ENCODE data around the gene MEPCE.
A peak's percentile ranks its signal among the peaks of the same experiment; 100 is the strongest.

MEPCE gene

DNA sequence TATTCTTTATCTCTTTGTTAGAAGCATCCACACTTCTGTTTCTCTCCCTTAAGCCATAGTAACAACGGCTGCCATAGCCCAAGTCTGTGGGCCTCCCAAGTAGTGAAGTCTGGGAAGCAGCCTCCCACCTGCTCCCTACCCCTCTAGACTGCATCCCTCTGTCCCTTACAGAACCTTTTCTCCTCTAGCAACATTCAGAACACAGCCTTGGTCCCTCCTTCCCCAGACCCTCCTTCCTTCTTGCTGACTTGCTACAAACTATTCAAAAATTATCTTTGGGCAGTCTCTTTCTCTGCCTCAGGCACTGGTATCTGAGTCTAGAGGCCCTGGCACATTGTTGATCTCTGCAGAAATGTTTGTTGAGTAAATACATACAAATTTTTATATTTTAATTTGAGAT lies 51.8 kb downstream of the MEPCE start:
- Histone ChIP-seq H2AFZ (ENCODE audit: low read depth, low read length, severe bottlenecking) (no peak overlapping the region), H3K9me3 (ENCODE audit: insufficient read depth, low read length) (no peaks in the 10 kb centered on the region), H3K27ac (ENCODE audit: low read depth, low read length) (no peak overlapping the region), H3K4me2 (ENCODE audit: low read depth, low read length, poor library complexity, severe bottlenecking) (no peak overlapping the region), H3K27me3 (ENCODE audit: low read length) (no peaks in the 10 kb centered on the region), H3K36me3 (ENCODE audit: low read length) (no peaks in the 10 kb centered on the region), H4K20me1 (ENCODE audit: low read depth, low read length) (no peaks in the 10 kb centered on the region), H3K4me3 (ENCODE audit: insufficient read depth, low read length, poor library complexity, severe bottlenecking) (no peak overlapping the region), H3K9ac (ENCODE audit: low read length) (no peak overlapping the region), H3K79me2 (ENCODE audit: insufficient read depth, low read length) (peaks cover 18% of the 10 kb centered on the region; the same call in 1 of the 2 replicates), H3F3A (ENCODE audit: insufficient read depth) (peaks cover 9% of the 10 kb centered on the region; the same call in 1 of the 2 replicates), H3K9me2 (replicated peaks; ENCODE audit: insufficient read depth, low read length) (no peaks in the 10 kb centered on the region)
- TF ChIP-seq, protein P1, sequence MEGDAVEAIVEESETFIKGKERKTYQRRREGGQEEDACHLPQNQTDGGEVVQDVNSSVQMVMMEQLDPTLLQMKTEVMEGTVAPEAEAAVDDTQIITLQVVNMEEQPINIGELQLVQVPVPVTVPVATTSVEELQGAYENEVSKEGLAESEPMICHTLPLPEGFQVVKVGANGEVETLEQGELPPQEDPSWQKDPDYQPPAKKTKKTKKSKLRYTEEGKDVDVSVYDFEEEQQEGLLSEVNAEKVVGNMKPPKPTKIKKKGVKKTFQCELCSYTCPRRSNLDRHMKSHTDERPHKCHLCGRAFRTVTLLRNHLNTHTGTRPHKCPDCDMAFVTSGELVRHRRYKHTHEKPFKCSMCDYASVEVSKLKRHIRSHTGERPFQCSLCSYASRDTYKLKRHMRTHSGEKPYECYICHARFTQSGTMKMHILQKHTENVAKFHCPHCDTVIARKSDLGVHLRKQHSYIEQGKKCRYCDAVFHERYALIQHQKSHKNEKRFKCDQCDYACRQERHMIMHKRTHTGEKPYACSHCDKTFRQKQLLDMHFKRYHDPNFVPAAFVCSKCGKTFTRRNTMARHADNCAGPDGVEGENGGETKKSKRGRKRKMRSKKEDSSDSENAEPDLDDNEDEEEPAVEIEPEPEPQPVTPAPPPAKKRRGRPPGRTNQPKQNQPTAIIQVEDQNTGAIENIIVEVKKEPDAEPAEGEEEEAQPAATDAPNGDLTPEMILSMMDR (IDR thresholded peaks at IDR 0.05; ENCODE audit: insufficient read depth, low read length, poor library complexity, severe bottlenecking), result no peak
- TF ChIP-seq EZH2phosphoT487 (conservative IDR thresholded peaks at IDR 0.05; ENCODE audit: low read length), result no peak

DNA sequence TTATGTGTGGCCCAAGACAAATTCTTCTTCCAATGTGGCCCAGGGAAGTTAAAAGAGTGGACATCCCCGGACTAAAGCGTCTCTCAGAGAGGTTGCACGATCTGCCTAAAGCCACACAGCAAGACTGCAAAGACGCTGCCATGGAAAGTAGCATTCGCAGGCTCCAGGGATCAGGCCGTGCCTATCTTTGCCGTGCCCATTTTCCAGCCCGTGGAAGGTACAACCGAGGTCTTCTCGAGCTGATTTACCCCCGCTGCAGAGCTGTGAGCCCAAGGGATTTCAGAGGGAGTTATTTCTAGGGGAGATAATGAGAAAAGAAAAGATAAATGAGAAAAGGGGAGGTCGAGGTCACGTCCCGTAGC lies 53.1 kb downstream of the MEPCE start:
- H3K27me3 ChIP-seq (ENCODE audit: low read length), result no peaks in the 10 kb centered on the region
- no peaks in the 10 kb centered on the region for H3K9me2 ChIP-seq (replicated peaks; ENCODE audit: insufficient read depth, low read length)
- H3F3A ChIP-seq (ENCODE audit: insufficient read depth), result peaks cover 9% of the 10 kb centered on the region; the same call in 1 of the 2 replicates
- H3K36me3 ChIP-seq (ENCODE audit: low read length), result no peaks in the 10 kb centered on the region
- TF ChIP-seq, protein P1 (IDR thresholded peaks at IDR 0.05; ENCODE audit: insufficient read depth, low read length, poor library complexity, severe bottlenecking), result no peak
- TF ChIP-seq EZH2phosphoT487 (conservative IDR thresholded peaks at IDR 0.05; ENCODE audit: low read length), result no peak
- no peaks in the 10 kb centered on the region for H4K20me1 ChIP-seq (ENCODE audit: low read depth, low read length)
- peak overlapping the region; percentile 90 for H2AFZ ChIP-seq (ENCODE audit: low read depth, low read length, severe bottlenecking)
- H3K9me3 ChIP-seq (ENCODE audit: insufficient read depth, low read length), result no peaks in the 10 kb centered on the region
- H3K4me2 ChIP-seq (ENCODE audit: low read depth, low read length, poor library complexity, severe bottlenecking), result peak overlapping the region; percentile 67
- H3K27ac ChIP-seq (ENCODE audit: low read depth, low read length), result no peak overlapping the region
- peak overlapping the region; percentile 57 for H3K4me3 ChIP-seq (ENCODE audit: insufficient read depth, low read length, poor library complexity, severe bottlenecking)
- peak overlapping the region; percentile 50 for H3K9ac ChIP-seq (ENCODE audit: low read length)
- peaks cover 7% of the 10 kb centered on the region; the same call in 1 of the 2 replicates for H3K79me2 ChIP-seq (ENCODE audit: insufficient read depth, low read length)

DNA sequence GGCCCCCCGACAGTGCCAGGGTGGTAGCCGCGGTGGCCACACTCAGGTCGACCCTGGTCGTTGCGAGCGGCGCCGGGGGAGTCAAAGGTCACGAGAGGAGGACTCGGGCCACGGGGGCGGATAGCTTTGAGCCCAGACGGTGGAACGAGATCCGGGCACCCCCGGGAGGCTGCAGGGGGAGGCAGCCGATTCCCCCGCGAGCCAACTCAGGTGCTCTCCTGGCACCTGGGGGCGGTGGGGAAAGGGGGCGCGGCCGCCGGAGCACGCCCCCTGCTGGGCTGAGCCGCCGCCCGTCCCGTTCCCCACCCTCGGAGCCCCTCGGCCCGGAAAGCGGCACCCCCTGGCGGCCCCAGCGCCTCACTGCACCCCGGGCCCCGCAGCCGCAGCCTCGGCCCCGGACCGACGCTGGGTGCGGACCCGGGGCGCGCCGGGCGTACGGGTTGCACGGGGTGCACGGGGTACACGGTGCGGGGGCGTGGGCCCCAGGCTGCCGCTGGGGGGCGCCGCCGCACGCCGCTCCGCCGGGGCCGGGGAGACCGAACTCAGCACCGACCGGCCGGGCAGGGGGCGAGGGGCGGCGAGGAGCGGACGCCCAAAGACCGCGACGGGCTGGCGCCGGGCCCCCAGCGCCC lies 53.6 kb downstream of the MEPCE start:
- Histone ChIP-seq H3K9me3 (ENCODE audit: insufficient read depth, low read length) (no peaks in the 10 kb centered on the region), H3K9ac (ENCODE audit: low read length) (peak overlapping the region; percentile 50), H4K20me1 (ENCODE audit: low read depth, low read length) (no peaks in the 10 kb centered on the region), H3K27ac (ENCODE audit: low read depth, low read length) (no peak overlapping the region), H3F3A (ENCODE audit: insufficient read depth) (peaks cover 9% of the 10 kb centered on the region; the same call in 1 of the 2 replicates), H3K79me2 (ENCODE audit: insufficient read depth, low read length) (0 out of 2 replicates have a peak, but pooled peaks cover 7% of the 10 kb centered on the region), H3K36me3 (ENCODE audit: low read length) (no peaks in the 10 kb centered on the region), H2AFZ (ENCODE audit: low read depth, low read length, severe bottlenecking) (peak overlapping the region; percentile 90), H3K4me3 (ENCODE audit: insufficient read depth, low read length, poor library complexity, severe bottlenecking) (peak overlapping the region; percentile 57), H3K4me2 (ENCODE audit: low read depth, low read length, poor library complexity, severe bottlenecking) (peak overlapping the region; percentile 67), H3K9me2 (replicated peaks; ENCODE audit: insufficient read depth, low read length) (no peaks in the 10 kb centered on the region), H3K27me3 (ENCODE audit: low read length) (no peaks in the 10 kb centered on the region)
- no peak for TF ChIP-seq EZH2phosphoT487 (conservative IDR thresholded peaks at IDR 0.05; ENCODE audit: low read length)
- TF ChIP-seq, protein P1 (IDR thresholded peaks at IDR 0.05; ENCODE audit: insufficient read depth, low read length, poor library complexity, severe bottlenecking), result peak; percentile 98

Data from SU-DHL-6 (cell line).